NCI-H2107 treated with DMSO at 0.1 percent for 48 hours (cell line): ENCODE results near the gene PRDM15.

Source experiments
- DNase-seq: peaks from one replicate; lab custom pipeline; 2025; ENCODE audit not compliant: unreplicated experiment; lab: John Stamatoyannopoulos, UW

PRDM15 gene

GRCh38 chr21:41907496-41908258 lies 28.5 kb upstream of the PRDM15 start:
- no peak for DNase-seq

DNA sequence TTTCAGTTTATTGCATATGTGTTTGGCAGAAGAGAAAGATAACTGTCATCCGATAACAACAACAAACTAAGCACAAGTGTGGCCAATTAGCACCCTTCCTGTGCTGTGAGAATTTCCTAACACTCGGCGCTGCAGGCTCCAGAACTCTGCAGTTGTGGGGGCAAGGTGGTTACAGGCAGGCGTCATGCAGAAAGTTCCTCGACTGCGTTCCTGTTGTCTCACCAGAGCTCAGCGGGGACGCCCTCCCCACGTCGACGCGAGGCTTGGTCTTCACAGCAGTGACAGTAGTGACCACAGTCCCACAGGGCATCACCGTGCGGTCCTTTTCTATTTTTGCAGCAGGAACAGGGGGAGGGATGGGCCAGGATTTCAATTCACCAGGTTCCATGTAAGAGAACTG lies 27.6 kb upstream of the PRDM15 start:
- DNase-seq, result no peak

DNA sequence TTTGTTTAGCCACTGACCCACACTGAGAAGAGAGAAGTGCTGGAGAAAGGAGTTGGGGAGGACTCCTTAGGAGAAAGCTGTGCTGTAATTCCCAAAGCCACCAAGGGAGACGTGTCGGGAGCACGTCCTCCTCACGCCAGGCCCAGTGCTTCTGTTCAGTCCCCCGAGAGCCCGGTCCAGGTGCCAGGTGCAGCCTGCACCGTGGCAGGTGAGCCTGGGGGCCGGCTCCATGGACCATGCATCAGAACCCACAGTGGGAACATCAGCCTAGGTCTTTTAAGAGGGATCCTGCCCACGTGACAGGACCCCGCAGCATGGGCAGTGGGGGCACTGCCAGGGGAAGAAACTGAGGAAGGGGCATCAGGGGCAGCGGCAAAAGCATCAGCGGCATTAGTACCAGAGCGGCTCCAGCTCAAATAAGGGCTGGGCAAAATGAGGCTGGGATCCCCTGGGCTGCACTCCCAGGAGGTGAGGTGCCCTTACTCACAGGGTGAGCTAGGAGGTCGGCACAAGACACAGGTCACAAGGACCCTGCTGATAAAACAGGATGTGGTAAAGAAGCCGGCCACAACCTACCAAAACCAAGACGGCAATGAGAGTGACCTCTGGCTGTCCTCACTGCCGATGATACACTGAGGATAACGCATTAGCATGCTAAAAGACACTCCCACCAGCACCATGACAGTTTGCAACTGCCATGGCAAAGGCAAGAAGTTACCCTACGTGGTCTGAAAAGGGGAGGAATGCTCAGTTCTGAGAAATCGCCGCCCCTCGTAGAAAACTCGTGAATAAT lies 24.6 kb upstream of the PRDM15 start:
- DNase-seq, result no peak

DNA sequence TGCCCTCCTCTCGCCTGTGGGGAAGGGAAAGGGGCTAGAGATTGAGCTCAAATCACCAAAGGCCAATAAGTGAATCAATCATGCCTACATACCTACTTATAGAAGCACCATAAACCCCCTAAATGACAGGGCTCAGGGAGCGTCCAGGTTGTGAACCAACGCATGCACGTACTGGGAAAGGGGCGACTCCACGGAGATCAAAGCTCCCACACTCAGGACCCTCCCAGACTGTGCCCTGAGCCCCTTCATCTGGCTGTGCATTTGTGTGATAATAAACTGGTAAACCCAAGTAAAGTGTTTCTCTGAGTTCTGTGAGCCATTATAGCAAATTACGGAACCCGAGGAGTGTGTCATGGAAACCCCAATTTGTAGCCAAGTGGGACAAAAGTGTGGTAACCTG lies 23.8 kb upstream of the PRDM15 start:
- DNase-seq, result no peak

DNA sequence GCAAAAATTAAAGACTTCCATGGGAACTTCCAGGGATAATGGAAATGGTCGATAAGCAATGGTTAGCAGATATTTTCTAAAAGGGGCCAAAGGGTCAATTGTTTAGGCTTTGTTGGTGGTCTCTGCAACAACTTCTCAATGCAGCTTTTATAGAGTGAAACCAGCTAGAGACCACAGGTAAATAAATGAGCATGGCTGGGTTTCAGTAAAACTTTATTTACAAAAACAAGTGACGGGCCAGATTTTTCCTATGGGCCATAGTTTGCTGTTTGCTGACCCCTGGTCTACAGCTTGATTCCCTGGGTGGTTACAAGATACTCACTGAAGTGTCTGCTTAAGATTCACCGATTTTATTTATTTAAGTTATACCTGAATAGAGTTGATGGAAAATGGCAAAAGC lies 22.6 kb upstream of the PRDM15 start:
- DNase-seq, result no peak

DNA sequence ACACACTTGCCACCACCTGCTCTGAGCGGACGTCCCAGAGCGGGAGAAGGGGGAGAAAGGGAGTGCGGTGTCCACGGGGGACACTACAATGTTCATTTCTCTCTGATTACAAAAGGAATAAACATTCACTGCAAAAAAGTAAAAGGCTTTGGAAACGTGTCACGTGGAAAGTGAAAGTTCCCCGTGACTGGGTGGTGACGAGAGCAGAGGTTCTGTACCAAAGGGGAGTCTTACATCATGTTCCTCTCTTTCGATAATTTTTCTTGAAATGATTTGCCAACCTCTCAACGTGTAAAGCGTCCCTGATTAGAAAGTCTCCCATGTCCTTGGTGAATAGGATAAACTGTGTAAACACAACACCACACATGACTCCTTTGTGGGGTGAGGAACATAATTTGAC lies 22.0 kb upstream of the PRDM15 start:
- no peak for DNase-seq

- no peak for DNase-seq
Observed at GRCh38 chr21:41900401-41900800, 21.3 kb upstream of the PRDM15 start.

GRCh38 chr21:41899426-41900202 lies 20.5 kb upstream of the PRDM15 start:
- no peak for DNase-seq

DNA sequence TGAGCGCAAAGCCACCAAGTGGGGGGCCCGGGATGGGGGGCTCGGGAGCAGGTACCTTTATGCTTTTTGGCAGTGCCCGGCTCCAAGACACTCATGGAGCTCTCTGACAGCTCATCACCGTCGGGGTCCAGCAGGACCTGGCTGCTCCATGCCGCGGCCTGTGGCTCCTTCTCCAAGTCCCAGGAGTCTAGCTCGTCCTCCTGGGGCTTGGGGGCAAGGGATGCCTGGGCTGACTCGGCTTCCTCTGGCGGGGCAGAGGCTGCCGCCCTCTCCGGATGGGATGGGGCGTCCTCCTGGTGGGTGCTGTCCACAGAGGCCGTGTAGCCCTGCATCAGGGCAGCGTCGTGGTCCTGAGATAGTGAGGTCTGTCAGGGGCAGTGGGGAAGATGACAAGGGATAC lies 19.9 kb upstream of the PRDM15 start:
- DNase-seq, result no peak

GRCh38 chr21:41897700-41898099 lies 18.6 kb upstream of the PRDM15 start:
- DNase-seq, result peak; percentile 58

DNA sequence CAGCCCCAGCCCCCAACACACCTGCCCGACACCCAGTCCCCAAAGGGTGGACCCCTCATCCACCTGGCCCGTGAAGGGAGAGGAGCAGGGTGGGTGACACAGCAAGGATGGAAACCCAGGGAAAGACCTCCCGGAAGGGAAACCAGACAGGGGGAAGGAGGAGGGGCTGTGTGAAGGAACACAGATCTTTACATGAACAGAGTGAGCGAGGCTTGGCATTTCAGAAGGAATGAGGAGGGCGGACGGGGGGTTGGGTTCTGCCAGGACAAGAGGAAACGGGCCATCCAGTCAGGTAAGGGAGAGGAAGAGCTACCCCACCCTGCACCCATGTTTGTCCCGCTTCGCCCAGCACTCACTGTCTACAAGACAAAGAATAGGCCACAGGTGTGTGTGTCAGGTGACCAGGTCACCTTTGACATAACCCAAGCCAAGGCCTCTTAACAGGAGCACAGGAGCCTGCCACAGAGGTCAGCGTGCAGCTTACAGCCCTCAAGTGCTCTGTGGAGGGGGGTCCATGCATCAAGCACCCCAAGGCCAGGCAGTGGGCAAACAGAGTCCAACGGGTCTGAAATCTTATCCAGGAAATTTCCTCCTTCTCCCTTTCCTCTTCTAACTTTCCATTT lies 18.0 kb upstream of the PRDM15 start:
- DNase-seq, result no peak

DNA sequence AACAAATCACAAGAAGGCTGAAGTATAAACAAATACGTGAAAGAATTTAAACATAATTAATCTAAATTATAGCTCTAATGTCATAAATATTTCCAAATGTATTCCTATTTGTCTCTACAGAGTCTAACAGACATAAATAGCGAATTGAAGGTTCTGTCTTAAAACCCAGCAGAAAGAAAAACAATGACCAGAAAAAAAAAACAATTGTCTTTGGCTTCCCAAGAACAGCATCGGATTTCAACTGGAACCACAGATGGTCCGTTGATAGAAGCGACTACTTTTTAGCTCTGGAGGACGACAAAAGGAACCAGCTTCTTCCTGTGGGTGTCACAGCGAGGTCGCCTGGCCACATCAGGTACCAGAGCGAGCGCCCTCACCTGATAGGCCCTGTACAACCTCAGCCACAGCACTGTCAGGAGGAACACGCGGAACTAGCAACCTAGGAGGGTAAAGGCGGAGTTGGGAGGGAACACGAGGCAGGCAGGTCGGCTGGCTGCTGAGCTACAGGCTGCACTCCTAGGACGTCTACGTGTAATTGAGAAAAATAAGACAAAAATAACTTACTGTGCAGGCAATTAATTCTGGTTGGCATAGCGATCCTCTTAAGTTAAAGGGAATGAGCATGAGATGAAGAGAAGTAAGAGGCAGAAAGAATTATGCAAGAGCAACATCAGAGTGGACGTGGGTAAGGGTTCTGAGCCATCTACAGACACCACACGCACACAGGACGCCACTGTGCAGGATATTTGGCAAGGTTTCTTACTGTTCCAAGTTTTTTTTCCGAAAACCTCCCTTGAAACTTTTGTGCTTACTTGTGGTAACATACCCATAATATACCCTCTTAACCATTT lies 16.7 kb upstream of the PRDM15 start:
- peak; percentile 34 for DNase-seq

DNA sequence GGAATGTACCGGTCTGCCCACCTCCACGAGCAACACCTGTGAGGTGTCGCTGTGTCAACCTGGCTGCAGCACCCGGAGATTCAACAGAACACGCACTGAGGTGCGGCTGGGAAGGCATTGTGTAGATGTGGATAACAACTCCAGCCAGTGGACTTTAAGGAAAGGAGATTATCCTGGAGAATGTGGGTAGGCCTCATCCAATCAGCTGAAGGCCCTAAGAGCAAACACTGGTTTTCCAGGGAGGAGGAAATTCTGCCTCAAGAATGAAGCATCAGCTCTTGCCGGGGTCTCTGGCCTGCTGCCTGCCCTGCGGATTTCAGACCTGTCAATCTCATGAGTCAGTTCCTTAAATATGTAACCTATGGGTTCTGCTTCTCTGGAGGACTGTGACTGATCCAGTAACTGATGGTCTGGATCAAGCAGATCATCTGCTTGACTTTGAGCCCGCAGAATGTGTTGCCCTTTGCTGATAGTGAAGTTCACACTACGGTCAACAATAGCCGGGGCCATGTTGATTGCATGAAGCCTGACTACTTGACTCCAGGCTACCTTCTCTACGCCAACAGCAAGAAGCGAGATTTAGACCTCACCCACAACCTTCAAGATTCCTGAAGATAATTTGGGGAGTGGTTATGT lies 15.9 kb upstream of the PRDM15 start:
- no peak for DNase-seq

DNA sequence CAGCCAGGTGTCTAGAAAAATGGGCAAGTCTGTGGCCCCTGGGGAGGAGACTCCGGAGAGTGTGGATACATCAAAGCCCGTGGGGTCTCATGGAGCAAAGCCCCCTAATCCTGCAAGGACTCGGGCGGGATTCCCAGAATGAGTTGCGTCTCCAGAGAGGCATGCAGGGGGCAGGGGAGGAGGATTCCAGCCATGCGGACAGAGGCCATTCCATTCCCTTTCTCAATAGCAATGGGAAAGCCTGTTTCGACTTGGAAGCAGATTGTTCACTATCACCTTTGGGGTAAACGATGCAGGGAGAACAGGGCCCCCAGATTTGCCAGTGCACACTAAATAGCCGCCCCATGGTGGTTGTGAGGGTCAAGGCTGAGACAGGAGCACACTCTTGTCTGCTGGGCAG lies 15.4 kb upstream of the PRDM15 start:
- no peak for DNase-seq

- no peak for DNase-seq
Observed at GRCh38 chr21:41892726-41893125, 13.6 kb upstream of the PRDM15 start.

- DNase-seq, result no peak
Observed at GRCh38 chr21:41891132-41891531, 12.0 kb upstream of the PRDM15 start.

GRCh38 chr21:41890355-41890754 lies 11.2 kb upstream of the PRDM15 start:
- no peak for DNase-seq

DNA sequence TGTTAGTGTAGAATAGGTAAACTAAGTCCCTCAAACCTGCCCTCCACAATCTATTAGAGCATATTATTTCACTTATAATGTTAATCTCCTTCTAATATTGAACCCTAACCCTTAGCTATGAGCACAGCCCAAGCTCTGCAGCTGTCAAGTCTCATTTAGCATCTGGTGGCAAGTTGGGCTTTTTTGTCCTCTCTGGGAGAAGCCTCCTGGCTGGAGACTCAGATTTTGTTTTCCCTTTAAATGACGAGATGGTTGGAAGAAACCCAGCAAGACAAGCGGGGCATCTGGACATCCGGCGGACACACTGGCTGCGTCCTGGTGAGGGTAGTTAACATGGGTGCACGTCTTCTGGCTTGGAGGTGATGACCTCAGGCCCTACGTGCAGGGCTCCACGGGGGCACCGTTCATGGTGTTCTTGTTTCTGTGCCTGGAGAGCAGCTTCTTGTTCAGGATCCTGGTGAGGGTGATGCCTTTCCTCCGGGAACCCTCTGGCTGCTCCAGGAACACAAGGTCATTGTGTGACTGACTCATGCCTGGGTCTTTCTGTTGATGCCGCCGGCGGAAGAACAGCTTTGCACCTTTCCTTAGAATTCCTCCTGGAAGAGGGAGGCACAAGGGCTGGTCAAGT lies 9.7 kb upstream of the PRDM15 start:
- DNase-seq, result no peak

DNA sequence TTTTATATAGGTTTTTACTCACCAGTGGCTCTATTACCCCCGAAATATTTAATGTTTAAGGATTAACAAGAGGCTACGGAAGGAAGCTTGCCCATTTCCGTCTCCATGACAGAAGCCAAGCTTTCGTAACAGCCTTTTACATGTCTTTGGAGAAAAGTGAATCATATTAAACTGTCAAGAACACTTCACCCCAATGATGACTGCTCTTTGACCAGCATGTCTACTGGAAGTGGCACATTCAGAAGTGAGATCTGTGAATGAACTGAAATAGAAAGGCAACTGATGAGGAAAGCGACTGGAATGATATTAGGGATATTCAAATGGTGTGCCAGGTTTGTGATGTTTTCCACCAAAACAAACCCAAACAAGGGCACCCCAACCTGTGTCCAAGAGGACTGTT lies 8.5 kb upstream of the PRDM15 start:
- DNase-seq, result no peak
